Osteoblast (primary cell): ENCODE data around the gene ZNF689. TPM values are rescaled to one million over a fixed set of nuclear protein-coding genes. Genes with fewer than 3 reads are reported as not detected.

Source experiments
- DNase-seq: peaks from one replicate; pipeline ENCODE4 v3.0.0; 2011; ENCODE audit warnings: low spot score, mixed read lengths; ENCODE audit not compliant: insufficient read length; ENCODE audit errors: missing footprints
- H2AFZ ChIP-seq: 2 replicates; pipeline ENCODE4 v1.6.0; 2011; ENCODE audit warnings: mild to moderate bottlenecking, low read length
- H3K27ac ChIP-seq: 2 replicates; pipeline ENCODE4 v1.5.1; 2011; ENCODE audit warnings: mild to moderate bottlenecking, low read depth, low read length, moderate library complexity
- H3K27me3 ChIP-seq: 2 replicates; pipeline ENCODE4 v1.6.0; 2012; ENCODE audit warnings: mild to moderate bottlenecking, control low read depth, inconsistent platforms, low read length, moderate library complexity; ENCODE audit not compliant: insufficient read depth
- H3K36me3 ChIP-seq: 2 replicates; pipeline ENCODE4 v1.5.1; 2011; ENCODE audit warnings: mild to moderate bottlenecking, low read length, control low read depth, moderate library complexity; ENCODE audit not compliant: insufficient read depth
- H3K4me1 ChIP-seq: 2 replicates; pipeline ENCODE4 v1.5.1; 2011; ENCODE audit warnings: mild to moderate bottlenecking, low read length, control low read depth, moderate library complexity; ENCODE audit not compliant: insufficient read depth
- H3K4me2 ChIP-seq: 2 replicates; pipeline ENCODE4 v1.6.0; 2011; ENCODE audit warnings: mild to moderate bottlenecking, low read length; ENCODE audit not compliant: insufficient read depth
- H3K4me3 ChIP-seq: fragments of 200-600 bp; sonication (generic); 3 replicates; pipeline ENCODE4 v1.5.1; 2012; ENCODE audit warnings: mild to moderate bottlenecking, low read length, inconsistent platforms; ENCODE audit not compliant: insufficient read depth
- H3K79me2 ChIP-seq: 2 replicates; pipeline ENCODE4 v1.6.0; 2012; ENCODE audit warnings: mild to moderate bottlenecking, low read length, control low read depth, inconsistent platforms; ENCODE audit not compliant: insufficient read depth
- H3K9me3 ChIP-seq: 2 replicates; pipeline ENCODE4 v1.5.1; 2011; ENCODE audit warnings: low read depth, low read length, control low read depth
- H4K20me1 ChIP-seq: 2 replicates; pipeline ENCODE4 v1.6.0; 2012; ENCODE audit warnings: mild to moderate bottlenecking, low read length, control low read depth; ENCODE audit not compliant: insufficient read depth
- CTCF ChIP-seq: IDR thresholded peaks from 2 replicates; pipeline ENCODE4 v1.5.1; 2011; ENCODE audit warnings: mild to moderate bottlenecking, low read depth, low read length, moderate library complexity; ENCODE audit errors: extremely low read depth
- total RNA-seq: library from RNA; depleted of rRNA; stranded (reverse); fragments of >200 nt; gene quantifications from 2 replicates; pipeline ENCODE4 v1.2.3, GENCODE V29; 2012

The ZNF689 gene
- total RNA-seq, 1 donor: 8.3 TPM

DNA sequence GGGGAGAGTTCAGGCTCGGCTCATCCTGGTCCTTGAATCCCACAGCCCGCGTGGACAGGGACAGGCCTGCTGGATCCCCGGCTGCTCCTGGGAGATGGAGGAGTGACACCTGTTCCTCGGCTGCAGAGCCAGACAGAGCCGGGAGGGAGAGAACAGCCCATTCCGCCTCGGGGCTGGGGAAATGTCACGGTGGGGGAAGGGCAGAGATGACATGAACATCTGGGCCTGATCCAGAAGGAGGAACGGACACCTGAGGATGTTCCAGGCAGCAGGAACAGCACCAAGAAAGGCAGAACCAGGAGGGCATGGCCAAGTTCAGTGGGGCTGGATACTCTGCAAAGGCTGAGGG is 54.1 kb downstream of the ZNF689 start:
- TF ChIP-seq CTCF: no peak
- H4K20me1 ChIP-seq: no peaks in the 10 kb centered on the region
- no peaks in the 10 kb centered on the region for H3K9me3 ChIP-seq
- peaks cover 16% of the 10 kb centered on the region for H3K36me3 ChIP-seq
- peaks cover 17% of the 10 kb centered on the region for H3K79me2 ChIP-seq
- no peaks in the 10 kb centered on the region for H3K4me1 ChIP-seq
- no peak overlapping the region for H3K4me3 ChIP-seq
- no peak overlapping the region for H3K4me2 ChIP-seq
- no peaks in the 10 kb centered on the region for H3K27me3 ChIP-seq
- no peak overlapping the region for H3K27ac ChIP-seq
- DNase-seq: no peak
- no peak overlapping the region for H2AFZ ChIP-seq

DNA sequence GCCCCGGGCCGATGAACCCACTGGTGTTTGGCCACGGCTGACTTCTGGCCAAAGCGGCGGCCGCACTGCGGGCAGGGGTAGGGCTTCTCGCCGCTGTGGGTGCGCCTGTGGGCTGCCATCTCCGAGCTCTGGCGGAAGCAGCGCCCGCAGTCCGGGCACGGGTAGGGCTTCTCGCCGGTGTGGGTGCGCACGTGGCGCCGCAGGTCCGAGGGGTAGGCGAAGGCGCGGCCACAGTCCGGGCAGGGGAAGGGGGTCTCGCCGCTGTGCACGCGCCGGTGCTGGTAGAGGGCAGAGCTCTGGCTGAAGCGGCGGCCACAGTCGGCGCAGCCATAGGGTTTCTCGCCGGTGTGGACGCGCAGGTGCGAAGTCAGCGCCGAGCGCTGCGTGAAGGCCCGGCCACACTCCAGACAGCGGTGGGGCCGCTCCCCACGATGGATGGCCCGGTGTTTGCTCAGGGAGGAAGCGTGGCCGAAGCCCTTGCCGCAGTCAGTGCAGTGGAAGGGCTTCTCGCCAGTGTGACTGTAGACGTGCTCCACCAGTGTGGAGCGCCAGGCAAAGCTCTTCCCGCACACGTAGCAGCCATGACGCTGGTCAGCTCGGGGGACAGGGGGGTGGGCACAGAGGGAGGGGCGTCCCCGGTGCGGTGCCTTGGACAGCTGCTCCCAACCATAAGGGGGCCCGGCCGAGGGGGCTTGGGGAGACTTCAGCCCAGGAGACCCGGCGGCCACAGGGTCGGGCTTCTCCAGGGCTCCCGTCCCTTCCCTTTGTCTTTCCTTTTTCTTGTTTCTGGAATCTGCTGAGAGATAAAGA is 54.7 kb downstream of the ZNF689 start:
- peaks cover 17% of the 10 kb centered on the region for H3K79me2 ChIP-seq
- no peaks in the 10 kb centered on the region for H3K27me3 ChIP-seq
- peaks cover 16% of the 10 kb centered on the region for H3K36me3 ChIP-seq
- no peak overlapping the region for H2AFZ ChIP-seq
- H3K4me3 ChIP-seq: no peak overlapping the region
- DNase-seq: no peak
- H3K4me2 ChIP-seq: no peak overlapping the region
- no peak overlapping the region for H3K27ac ChIP-seq
- no peak for TF ChIP-seq CTCF
- no peaks in the 10 kb centered on the region for H3K9me3 ChIP-seq
- no peaks in the 10 kb centered on the region for H3K4me1 ChIP-seq
- H4K20me1 ChIP-seq: no peaks in the 10 kb centered on the region

DNA sequence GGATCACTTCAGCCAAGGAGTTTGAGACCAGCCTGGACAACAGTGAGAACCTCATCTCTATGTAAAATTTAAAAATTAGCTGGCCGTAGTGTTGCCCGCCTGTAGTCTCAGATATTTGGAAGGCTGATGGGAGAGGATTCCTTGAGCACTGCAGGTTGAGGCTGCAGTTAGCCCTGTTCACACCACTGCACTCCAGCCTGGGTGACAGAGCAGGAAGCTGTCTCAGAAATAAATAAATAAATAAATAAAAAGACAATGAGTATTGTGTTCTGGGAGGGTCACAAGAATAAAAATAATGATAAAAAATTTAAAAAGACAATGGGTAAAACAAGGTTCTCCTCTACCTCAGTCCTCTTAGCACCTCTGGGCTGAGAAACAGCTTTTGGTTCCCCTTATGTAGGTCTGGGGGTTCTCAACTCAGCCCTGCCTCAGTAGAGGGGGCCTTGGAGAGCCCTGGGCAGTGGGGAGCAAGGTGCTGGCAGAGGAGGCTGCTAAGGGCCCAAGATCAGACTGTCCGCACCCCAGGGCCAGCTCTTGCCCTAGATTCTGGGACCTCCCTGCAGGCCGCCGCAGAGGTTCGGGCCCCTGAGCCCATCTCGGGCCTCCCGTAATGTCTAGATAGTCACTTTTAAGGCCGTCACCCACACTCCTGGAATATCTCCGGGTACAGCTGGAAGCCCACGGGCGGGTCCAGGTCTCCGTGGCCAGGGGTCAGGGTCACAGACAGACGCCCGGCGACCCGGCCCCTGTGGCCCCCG is 55.5 kb downstream of the ZNF689 start:
- Histone ChIP-seq H3K9me3 (no peaks in the 10 kb centered on the region), H2AFZ (no peak overlapping the region), H3K4me3 (no peak overlapping the region), H3K79me2 (peaks cover 17% of the 10 kb centered on the region), H3K4me1 (no peaks in the 10 kb centered on the region), H4K20me1 (no peaks in the 10 kb centered on the region), H3K27me3 (no peaks in the 10 kb centered on the region), H3K36me3 (peaks cover 16% of the 10 kb centered on the region), H3K4me2 (no peak overlapping the region), H3K27ac (no peak overlapping the region)
- no peak for DNase-seq
- TF ChIP-seq CTCF: no peak

- Histone ChIP-seq H3K4me2 (no peak overlapping the region), H3K27ac (no peak overlapping the region), H3K4me1 (peaks cover 2% of the 10 kb centered on the region), H2AFZ (no peak overlapping the region), H3K4me3 (no peak overlapping the region), H3K9me3 (no peaks in the 10 kb centered on the region), H3K79me2 (peaks cover 17% of the 10 kb centered on the region), H3K36me3 (peaks cover 16% of the 10 kb centered on the region), H4K20me1 (no peaks in the 10 kb centered on the region), H3K27me3 (no peaks in the 10 kb centered on the region)
- no peak for DNase-seq
- TF ChIP-seq CTCF: no peak
Observed at GRCh38 chr16:30553393-30553899, 56.7 kb downstream of the ZNF689 start.
